Ovary (tissue), 9 donors: ENCODE results near the gene PLA2G2D. TPM values are rescaled to one million over a fixed set of nuclear protein-coding genes. Genes with fewer than 3 reads are reported as not detected.
A peak's percentile ranks its signal among the peaks of the same experiment; 100 is the strongest.

ENCODE experiments used
- DNase-seq, 5 donors: peaks; one replicate each; pipeline ENCODE4 v3.0.0-alpha.2; 2019 to 2020
- H3K27ac ChIP-seq, 2 donors: fragments of 200-600 bp; one replicate each; pipeline versions ENCODE4 v1.5.1 to v1.8.0; 2019 to 2022
- H3K27me3 ChIP-seq: fragments of 200-600 bp; one replicate; pipeline ENCODE4 v1.8.0; 2022
- H3K36me3 ChIP-seq: fragments of 200-600 bp; sonication (generic); one replicate; pipeline ENCODE4 v1.5.1; 2019
- H3K4me1 ChIP-seq: one replicate; pipeline ENCODE4 v1.8.1; 2013; ENCODE audit warnings: mild to moderate bottlenecking, moderate library complexity; ENCODE audit not compliant: insufficient read depth
- H3K4me3 ChIP-seq: fragments of 200-600 bp; sonication (generic); one replicate; pipeline ENCODE4 v1.5.1; 2017
- H3K9me3 ChIP-seq, 2 donors: fragments of 200-600 bp in 1 of 2; sonication (generic) in 1 of 2; one replicate each; pipeline versions ENCODE4 v1.5.1 to v1.8.1; 2013 to 2019; ENCODE audit warnings: mild to moderate bottlenecking in 1 of 2, moderate library complexity in 1 of 2
- CTCF ChIP-seq, 3 donors: fragments of 450-650 bp in 2 of 3; fragments of 200-600 bp in 1 of 3; IDR thresholded peaks; one replicate each; pipeline versions ENCODE4 v1.5.1 to v1.8.0; 2016 to 2022; ENCODE audit warnings: antibody characterized with exemption in 3 of 3, mild to moderate bottlenecking in 1 of 3
- EP300 ChIP-seq: sonication (generic); formaldehyde crosslinking; IDR thresholded peaks from one replicate; pipeline ENCODE4 v1.6.1; 2017; ENCODE audit warnings: antibody characterized with exemption
- POLR2A ChIP-seq: fragments of 450-650 bp; IDR thresholded peaks from one replicate; pipeline ENCODE4 v1.6.1; 2017; ENCODE audit warnings: antibody characterized with exemption, mild to moderate bottlenecking, moderate library complexity
- WGBS, 3 donors: extraction: QIAGEN DNeasy Blood & Tissue Kit in 1 of 3; methylation state at CpG; one replicate each; pipeline versions ENCODE4 v1.1.5 to v1.1.7; 2013 to 2017; 5-methylcytosine and 5-hydroxymethylcytosine counted together
- intact Hi-C, 4 donors: fragments of 100-400 bp; cut with DNase I; formaldehyde crosslinking; loops; one replicate each; pipeline versions ENCODE4 v1.11.0 to v1.15.1; 2022 to 2023
- polyA plus RNA-seq, 2 donors: library from polyadenylated mRNA; stranded (reverse); fragments of 200-250 nt in 1 of 2; fragments of 350-450 nt in 1 of 2; fragmentation: Illumina TruSeq in 1 of 2; extraction: RNeasy Lipid Tissue Mini Kit (QIAGEN cat#74804) in 1 of 2; gene quantifications; one replicate each; pipeline ENCODE4 v1.2.3, GENCODE V29; 2013 to 2014
- total RNA-seq, 7 donors: library from RNA; depleted of rRNA in 2 of 7; stranded (reverse); fragments of >200 nt in 2 of 7; fragmentation: NEBNext Ultra II Directional in 3 of 7; extraction: Animal tissue kit (Norgen Biotek cat#: 25700) in 3 of 7; gene quantifications; one replicate each; pipeline versions ENCODE4 v1.1.0 to v1.2.4, GENCODE V29; 2016 to 2023
- donor health status: DM: no; HTN: no; CAD: no; lungs with moderate emphysema.
- donor health status: DM: no; HTN: no; CAD: no.
- donor health status: Bipolar disorder and iron deficiency.
- donor health status: DM: yes; HTN: yes; CAD: no.
- donor health status: DM: no; HTN: no; CAD: no.
- donor health status: DM: yes; HTN: yes; CAD: no.

The PLA2G2D gene
- total and polyA plus RNA-seq, 9 donors: 0.12 to 2.1 (median 0.12) TPM; not detected in 6

DNA sequence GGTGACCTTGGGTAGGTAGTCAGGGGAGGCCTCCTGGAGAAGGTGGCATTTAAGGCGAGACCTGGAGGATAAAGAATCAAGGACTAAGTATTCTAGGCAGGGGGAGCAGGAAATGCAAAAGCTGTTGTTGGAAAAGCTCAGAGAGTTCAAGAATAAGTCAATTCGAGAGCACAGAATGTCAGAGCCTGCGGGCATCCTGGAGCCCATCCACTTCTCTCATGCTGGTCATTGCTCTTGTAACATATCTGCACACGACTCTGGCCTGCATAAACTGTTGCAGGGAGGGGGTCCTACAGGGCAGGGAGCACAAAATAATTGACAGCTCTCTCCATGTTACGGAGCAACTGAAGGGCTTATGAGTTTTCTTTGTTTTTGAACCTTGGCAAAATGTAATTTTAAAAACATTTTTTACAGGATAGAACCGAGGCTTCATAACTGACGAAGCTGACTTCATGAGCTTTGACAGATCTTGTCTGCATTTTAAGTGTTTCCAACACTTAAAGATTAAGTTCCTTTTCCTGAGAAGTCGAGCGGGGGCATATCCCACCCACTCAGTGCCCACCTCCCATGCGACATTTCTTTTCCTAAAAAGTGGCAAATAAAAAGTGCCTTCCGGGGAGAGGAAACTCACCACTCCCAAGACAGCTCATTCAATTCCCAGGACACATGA is 45.1 kb downstream of the PLA2G2D start:
- H3K36me3 ChIP-seq: no peaks in the 10 kb centered on the region
- intact Hi-C loops: no loop called here
- H3K9me3 ChIP-seq: no peaks in the 10 kb centered on the region
- WGBS, 3 donors: 75 to 83% (median 81%) methylated on average over 11 of the region's 11 CpGs
- DNase-seq: peak in 1 of 5 donors; percentile 9
- H3K27me3 ChIP-seq: no peaks in the 10 kb centered on the region
- H3K27ac ChIP-seq: no peak overlapping the region
- peaks cover 4% of the 10 kb centered on the region for H3K4me1 ChIP-seq
- TF ChIP-seq EP300 (no peak), CTCF (IDR thresholded peaks at IDR 0.05) (no peak), POLR2A (no peak)
- no peak overlapping the region for H3K4me3 ChIP-seq

DNA sequence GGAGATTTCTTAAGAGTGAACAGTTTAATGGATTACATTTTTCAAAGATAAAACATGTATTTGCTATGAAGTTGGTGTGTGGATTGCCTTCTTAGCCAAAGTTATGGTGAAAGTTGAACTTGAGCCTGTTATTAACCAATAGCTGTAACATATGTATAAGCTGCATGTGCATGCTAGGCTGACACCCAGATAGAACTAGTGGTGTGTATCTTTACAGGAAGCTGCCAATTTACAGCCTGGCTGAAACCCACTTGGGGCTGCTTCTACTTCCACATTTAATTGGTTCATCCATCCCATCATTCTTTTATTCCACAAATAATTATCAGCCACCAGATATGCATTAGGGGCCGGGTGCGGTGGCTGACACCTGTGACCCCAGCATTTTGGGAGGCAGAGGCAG is 46.1 kb downstream of the PLA2G2D start:
- intact Hi-C loops: no loop called here
- 84 to 94% (median 92%) methylated on average over 2 of the region's 2 CpGs for WGBS, 3 donors

GRCh38 chr1:20072771-20073170 is 46.6 kb downstream of the PLA2G2D start:
- Histone ChIP-seq H3K36me3 (no peaks in the 10 kb centered on the region), H3K4me3 (no peak overlapping the region), H3K9me3 (no peaks in the 10 kb centered on the region), H3K27me3 (no peaks in the 10 kb centered on the region), H3K27ac (no peak overlapping the region), H3K4me1 (peaks cover 4% of the 10 kb centered on the region)
- intact Hi-C loops: no loop called here
- WGBS, 3 donors: 78 to 88% (median 78%) methylated on average over 7 of the region's 7 CpGs
- no peak for DNase-seq
- TF ChIP-seq EP300: no peak
- TF ChIP-seq CTCF (IDR thresholded peaks at IDR 0.05): no peak

More for the DNA sequence above, 46.1 kb downstream of the PLA2G2D start:
- Histone ChIP-seq H3K27ac (no peak overlapping the region), H3K27me3 (no peaks in the 10 kb centered on the region), H3K4me3 (no peak overlapping the region), H3K9me3 (no peaks in the 10 kb centered on the region), H3K4me1 (peaks cover 4% of the 10 kb centered on the region), H3K36me3 (no peaks in the 10 kb centered on the region)
- peak in 1 of 5 donors; percentile 12 for DNase-seq
- TF ChIP-seq EP300 (no peak), POLR2A (no peak), CTCF (IDR thresholded peaks at IDR 0.05) (no peak)

GRCh38 chr1:20071416-20071815 is 47.9 kb downstream of the PLA2G2D start:
- no peak overlapping the region for H3K27ac ChIP-seq
- no peak for TF ChIP-seq CTCF (IDR thresholded peaks at IDR 0.05)
- TF ChIP-seq POLR2A: no peak
- H3K4me1 ChIP-seq: peaks cover 4% of the 10 kb centered on the region
- H3K27me3 ChIP-seq: no peaks in the 10 kb centered on the region
- no peak overlapping the region for H3K4me3 ChIP-seq
- DNase-seq: no peak
- intact Hi-C loops: no loop called here
- no peaks in the 10 kb centered on the region for H3K36me3 ChIP-seq
- no peaks in the 10 kb centered on the region for H3K9me3 ChIP-seq
- WGBS, 3 donors: 91 to 92% (median 91%) methylated on average over 6 of the region's 6 CpGs
